Heart left ventricle (tissue), 13 donors: ENCODE measurements around the gene ZBTB20.

Experiments
- CTCF ChIP-seq, 12 donors: fragments of 200-600 bp; sonication (generic) in 4 of 12; IDR thresholded peaks; one replicate each; pipeline versions ENCODE4 v1.5.0 to v1.8.0; 2018 to 2022; ENCODE audit warnings: antibody characterized with exemption in 12 of 12, mild to moderate bottlenecking in 5 of 12
- POLR2A ChIP-seq, 2 donors: fragments of 450-650 bp; IDR thresholded peaks; one replicate each; pipeline ENCODE4 v1.6.1; 2017; ENCODE audit warnings: antibody characterized with exemption in 2 of 2, mild to moderate bottlenecking in 2 of 2, moderate library complexity in 2 of 2
- donor health status: ischemic (EF 13 %, LVEDD 7.1; RV severe dilation, severe dysfunction).
- donor health status: DM: no; HTN: yes; CAD: no.
- donor health status: DM: no; HTN: no; CAD: no.
- donor health status: ischemic (EF 25% LVEDD 6.9; RV normal size, moderate dysfunction).
- donor health status: ischemic (EF 25% LVEDD 5.7; RV mildly dilated, moderate dysfunction).
- donor health status: ischemic (EF 35%, LVEDD 5.7; RV mildly dilated, moderate dysfunction).
- donor health status: nonischemic (EF 11% LVEDD 7.7; RV severe dilation, severe dysfunction).
- donor health status: DM: yes; HTN: yes; CAD: no.
- donor health status: PGD.
- donor health status: ischemic (EF 29% LVEDD 5.4; RV normal size, mild dysfunction).
- donor health status: nonischemic (EF 23%, LVEDD 6.1; RV moderate dilation, normal function).

- no peak for TF ChIP-seq CTCF (IDR thresholded peaks at IDR 0.05)
- no peak for TF ChIP-seq POLR2A (IDR thresholded peaks at IDR 0.05)
These were observed 300.8 kb downstream of the ZBTB20 start for GRCh38 chr3:114846252-114846651.
